NCI-H510A treated with DMSO at 0.1 percent for 48 hours (cell line): ENCODE measurements around the gene CLC.
A peak's percentile ranks its signal among the peaks of the same experiment; 100 is the strongest.
"Not testable (repeated sequence)": the region's sequence is repeated elsewhere in the genome, so short reads cannot be mapped to it uniquely, and the experiment has no call there.

Experiments used
- DNase-seq: peaks from one replicate; lab custom pipeline; 2025; lab: John Stamatoyannopoulos, UW

Gene CLC

DNA sequence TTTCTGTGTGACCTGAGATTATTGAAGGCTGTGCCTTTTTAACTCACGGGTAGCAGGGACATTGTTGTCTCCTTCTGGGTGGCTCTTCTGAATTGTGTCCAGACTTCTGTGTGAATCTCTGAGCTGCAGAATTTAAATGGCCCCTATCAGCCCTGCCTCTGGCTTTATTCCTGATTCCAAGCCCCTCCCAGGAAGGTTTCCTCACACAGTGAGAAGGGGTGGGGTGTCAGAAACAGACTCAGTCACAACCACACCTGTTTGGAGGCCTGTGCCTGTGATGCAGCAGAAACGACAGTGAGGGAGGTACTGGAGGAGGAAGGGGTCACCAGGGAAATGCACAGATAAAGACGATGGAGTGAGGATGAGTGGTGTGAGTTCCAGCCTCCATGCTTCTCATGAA is at the start of gene CLC:
Gene CLC, minus strand, starts transcription at position 139 of the 400 bp plus-strand sequence. Its CDS starts 77 bp downstream, at position 62.
- no peak for DNase-seq

DNA sequence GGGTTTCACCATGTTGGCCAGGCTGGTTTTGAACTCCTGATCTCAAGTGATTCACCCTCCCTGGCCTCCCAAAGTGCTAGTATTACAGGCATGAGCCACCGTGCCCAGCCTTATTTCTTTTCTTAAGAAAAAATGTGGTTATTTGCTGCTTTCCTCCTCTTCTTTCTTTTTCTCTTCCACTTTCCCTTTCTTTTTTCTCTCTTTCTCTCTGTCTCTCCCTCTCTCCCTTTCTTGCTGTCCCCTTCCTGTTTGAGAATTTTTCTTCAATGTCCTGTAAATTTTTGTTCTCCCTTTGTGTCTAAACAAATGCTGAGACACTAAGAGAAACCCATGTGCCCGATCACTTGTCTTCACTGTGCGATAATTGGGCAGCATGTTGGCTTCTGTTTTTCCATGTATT is 43.1 kb upstream of the CLC start:
- no peak for DNase-seq

DNA sequence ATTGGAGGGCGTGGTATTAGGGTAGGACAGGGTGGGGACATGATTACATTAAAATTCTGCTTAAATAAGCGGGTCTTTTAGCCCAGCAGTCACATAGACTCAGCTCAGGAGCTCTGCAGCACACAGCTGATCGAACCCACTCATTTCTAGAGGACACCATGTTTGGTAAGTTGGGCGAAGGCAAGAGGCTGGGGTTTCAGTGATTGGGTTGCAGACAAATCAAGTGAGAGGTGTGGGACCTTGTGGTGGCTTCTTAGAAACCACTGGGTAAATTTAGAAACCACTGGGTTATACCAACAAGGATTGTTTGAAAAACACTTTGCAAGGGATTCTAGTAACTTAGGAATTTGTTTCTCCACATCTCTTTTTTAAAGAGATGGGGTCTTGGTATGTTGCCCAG is 40.9 kb upstream of the CLC start, which contains the start of gene LEUTX:
Gene LEUTX, plus strand, starts transcription at position 92 of the 400 bp plus-strand sequence. Its CDS starts 67 bp downstream, at position 159.
- DNase-seq, result no peak

DNA sequence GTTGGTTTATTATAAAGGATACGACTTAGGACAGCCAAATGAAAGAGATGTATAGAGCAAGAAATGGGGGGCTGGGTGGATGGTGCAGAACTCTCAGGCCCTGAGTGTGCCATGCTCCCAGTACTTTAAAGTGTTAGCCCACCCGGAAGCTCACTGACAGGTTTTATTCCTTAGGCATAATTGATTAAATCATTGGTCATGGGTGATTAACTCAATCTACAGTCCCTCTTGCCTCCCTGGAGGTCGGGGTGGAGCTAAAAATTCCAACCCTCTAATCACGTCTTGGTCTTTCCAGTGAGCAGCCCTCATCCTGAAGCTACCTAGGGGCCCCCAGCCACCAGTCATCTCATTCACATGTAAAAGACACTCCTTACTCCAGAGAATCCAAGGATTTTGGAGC is 31.0 kb upstream of the CLC start:
- DNase-seq, result no peak

DNA sequence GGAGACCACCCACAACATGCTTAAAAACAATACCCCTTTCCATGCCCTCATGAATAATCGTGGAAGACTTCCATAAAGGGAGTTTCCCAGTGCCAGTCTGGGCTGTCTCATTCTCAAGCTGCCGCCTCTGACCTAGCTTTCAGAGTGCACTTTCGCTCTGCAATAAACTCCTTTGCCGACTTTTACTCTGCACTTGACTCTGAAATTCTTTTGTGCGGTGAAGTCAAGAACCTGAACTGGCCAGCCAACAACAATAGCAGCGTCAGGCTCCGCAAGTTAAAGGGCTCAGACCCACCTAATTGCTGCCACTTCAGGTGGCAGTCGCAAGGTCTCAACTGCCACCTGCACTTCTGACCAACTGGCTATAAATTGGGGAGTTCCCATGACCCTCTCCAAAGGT is 30.5 kb upstream of the CLC start:
- DNase-seq, result no peak

- DNase-seq, result peak; percentile 14
These were observed 27.6 kb upstream of the CLC start for GRCh38 chr19:39765091-39766076.

- DNase-seq, result not testable (repeated sequence)
These were observed 24.0 kb upstream of the CLC start for GRCh38 chr19:39761851-39762250.

DNA sequence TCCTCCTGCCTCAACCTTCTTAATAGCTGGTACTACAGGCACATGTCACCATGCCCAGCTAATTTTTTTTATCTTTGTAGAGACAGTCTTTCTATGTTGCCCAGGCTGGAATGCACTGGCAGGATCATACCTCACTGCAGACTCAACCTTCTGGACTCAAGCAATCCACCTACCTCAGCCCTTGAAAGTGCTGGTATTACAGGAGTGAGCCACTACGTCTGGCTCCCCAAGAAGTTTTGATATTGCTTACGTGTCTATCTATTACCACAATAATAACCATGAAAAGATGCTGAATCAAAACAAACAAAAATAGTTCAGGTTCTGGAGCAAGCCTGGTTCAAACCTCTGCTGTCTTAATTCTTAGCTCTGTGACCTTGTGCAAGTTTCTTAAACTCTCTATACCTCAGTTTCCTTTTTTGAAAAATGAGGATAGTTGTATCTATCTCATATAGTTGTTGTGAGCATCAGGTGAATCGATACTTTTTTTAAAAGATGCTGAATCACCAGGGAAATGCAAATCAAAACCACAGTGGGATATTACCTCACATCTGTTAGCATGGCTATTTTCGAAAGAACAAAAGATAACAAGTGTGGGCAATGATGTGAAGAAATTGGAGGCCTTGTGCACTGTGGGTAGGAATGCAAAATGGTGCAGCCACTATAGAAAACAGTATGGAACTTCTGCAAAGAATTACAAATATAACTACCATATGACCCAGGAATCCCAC is 21.8 kb upstream of the CLC start:
- DNase-seq, result no peak

DNA sequence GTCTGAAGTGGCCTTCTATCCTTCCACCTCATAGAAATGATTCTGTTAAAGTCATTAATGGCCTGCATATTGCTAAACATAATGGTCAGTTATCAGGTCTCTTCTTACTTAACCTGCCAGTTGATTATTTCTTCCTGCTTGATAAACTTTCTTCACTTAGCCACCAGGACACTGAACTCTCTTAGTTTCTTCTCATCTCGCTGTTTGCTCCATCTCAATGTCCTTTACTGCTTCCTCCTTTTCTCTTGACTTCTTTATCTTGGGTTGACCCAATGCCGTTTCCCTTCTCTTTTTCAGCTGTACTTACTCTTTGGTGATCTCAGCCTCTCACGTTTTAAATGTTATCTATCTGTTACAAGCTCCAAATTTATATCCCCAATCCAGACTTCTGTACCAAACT is 17.1 kb upstream of the CLC start:
- no peak for DNase-seq

GRCh38 chr19:39754544-39754943 is 16.7 kb upstream of the CLC start:
- DNase-seq, result no peak

- no peak for DNase-seq
These were observed 15.0 kb upstream of the CLC start for GRCh38 chr19:39752795-39753194.

- DNase-seq, result no peak
These were observed 14.6 kb upstream of the CLC start for GRCh38 chr19:39752390-39752789.

DNA sequence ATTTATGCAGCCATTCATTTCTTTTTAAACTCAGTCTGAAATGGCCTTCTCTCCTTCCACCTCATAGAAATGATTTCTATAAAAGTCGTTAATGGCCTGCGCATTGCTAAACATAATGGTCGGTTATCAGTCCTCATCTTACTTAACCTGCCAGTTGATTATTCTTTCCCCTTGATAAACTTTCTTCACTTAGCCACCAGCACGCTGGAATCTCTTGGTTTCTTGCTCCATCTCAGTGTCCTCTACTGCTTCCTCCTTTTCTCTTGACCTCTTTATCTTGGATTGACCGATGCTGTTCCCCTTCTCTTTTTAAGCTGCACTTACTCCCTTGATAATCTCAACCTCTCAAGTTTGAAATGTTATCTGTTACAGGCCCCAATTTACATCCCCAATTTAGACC is 12.2 kb upstream of the CLC start:
- DNase-seq, result no peak

DNA sequence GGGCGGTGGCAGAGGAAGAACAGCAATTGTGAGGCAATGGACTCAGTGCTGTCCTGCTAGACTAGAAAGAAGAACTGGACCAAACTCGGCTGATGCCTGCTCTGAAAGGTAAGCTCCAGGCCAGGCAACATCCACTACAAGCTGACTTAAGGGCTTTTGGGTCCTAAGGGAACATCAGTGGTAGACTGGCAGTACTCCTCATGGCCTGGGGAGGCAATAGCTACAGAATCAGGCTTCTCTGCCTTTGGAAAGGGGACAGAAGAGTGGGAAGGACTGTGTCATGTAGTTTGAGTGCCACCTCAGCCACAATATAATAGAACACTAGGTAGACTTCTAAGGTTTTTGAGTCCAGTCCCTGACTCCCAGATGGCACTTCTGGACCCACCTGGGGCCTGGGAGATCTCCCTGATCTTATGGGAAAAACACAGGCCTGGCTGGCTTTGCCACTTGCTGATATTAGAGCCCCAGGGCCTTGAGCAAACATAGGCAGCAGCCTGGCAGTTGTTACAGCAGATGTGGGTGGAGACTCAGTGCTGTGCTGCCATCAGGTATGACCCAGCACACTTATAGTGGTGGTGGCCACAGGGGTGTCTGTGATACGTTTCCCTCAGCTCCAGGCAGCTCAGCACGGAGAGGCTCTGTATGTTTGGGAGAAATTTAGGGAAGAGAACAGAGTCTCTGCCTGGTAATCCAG is 9.2 kb upstream of the CLC start:
- DNase-seq, result no peak

DNA sequence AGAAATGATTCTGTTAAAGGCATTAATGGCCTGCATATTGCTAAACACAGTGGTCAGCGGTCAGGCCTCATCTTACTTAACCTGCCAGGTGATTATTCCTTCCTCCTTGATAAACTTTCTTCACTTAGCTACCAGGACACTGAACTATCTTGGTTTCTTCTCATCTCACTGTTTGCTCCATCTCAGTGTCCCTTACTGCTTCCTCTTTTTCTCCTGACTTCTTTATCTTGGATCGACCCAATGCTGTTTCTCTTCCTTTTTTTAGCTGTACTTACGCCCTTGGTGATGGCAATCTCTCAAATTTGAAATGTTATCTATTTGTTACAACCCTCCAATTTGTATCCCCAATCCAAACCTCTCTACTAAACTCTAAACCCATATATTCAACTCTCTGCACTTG is 7.8 kb upstream of the CLC start:
- no peak for DNase-seq

- DNase-seq, result no peak
These were observed 2.6 kb upstream of the CLC start for GRCh38 chr19:39740395-39740794.

- no peak for DNase-seq
These were observed 985 bp upstream of the CLC start for GRCh38 chr19:39738814-39739213.

DNA sequence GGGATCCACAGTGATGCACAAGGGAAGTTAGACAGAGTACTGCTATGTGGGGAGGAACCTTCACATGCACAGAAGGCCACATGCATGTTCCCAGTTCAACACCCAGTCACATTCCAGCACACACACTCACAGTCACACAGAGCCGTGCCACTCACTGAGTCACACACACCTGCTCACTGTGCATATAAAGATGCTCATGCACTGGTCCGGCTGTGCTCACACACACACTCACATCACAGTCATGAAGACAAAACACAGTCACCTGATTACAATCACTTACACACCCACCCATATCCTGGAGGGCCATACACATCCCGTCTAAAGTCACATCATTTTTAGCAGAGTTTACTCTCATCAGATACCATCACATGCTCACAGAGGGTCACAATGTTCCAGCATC is 478 bp downstream of the CLC start:
- DNase-seq, result no peak

DNA sequence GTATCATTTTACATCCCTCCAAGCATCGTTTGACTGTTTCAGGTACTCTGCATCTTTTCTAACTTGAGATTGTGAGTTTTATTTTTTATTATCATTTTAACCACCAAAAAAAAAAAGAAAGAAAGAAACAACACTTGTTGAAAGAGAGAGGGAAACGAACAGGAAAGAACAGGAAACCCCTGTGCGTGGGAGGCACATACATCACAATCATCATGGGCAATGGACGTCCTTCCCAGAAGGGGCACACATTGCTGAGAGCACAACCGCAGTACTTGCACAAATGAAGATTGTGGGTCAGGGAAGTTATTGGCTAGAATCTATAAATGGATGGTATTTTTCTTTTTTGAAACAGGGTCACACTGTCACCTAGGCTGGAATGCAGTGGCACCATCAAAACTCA is 1.7 kb downstream of the CLC start:
- no peak for DNase-seq

GRCh38 chr19:39735688-39736087 is 2.1 kb downstream of the CLC start:
- no peak for DNase-seq

DNA sequence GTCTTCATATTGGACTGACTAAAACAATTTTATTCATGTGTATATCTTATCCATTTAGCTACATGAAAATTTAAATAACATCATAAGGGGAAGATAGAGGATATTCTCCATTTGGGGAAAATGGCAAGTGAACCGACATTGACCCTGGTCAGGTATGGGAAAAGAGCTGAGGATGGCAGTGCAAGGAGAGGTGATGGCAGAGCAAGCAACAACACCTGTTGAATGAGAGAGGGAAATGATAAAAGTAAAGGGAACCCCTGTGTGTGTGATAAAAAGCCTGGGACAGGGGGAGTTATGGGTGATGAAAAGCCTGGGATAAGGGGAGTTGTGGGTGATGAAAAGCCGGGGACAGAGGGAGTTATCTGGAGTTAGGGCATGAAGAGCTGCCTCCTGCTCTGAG is 4.0 kb downstream of the CLC start:
- no peak for DNase-seq

GRCh38 chr19:39731685-39732084 is 6.1 kb downstream of the CLC start:
- DNase-seq, result no peak
